ENCODE measurements around the gene LOXL4.

Gene LOXL4

GRCh38 chr10:98262571-98262970 lies 5.4 kb downstream of the LOXL4 start:
- DNase-seq = peak; percentile 63

- DNase-seq = no peak
These were observed 6.3 kb downstream of the LOXL4 start for GRCh38 chr10:98261436-98262277.

- DNase-seq = no peak
These were observed 7.2 kb downstream of the LOXL4 start for GRCh38 chr10:98260752-98261151.

- no peak for DNase-seq
These were observed 7.6 kb downstream of the LOXL4 start for GRCh38 chr10:98260350-98260749.

- peak; percentile 73 for DNase-seq
These were observed 8.2 kb downstream of the LOXL4 start for GRCh38 chr10:98259606-98260315.

GRCh38 chr10:98258683-98259454 lies 9.1 kb downstream of the LOXL4 start:
- DNase-seq = no peak

- DNase-seq = no peak
These were observed 10.0 kb downstream of the LOXL4 start for GRCh38 chr10:98257961-98258360.

- no peak for DNase-seq
These were observed 10.8 kb downstream of the LOXL4 start for GRCh38 chr10:98257198-98257597.

GRCh38 chr10:98256692-98257091 lies 11.3 kb downstream of the LOXL4 start:
- DNase-seq = no peak

- no peak for DNase-seq
These were observed 12.7 kb downstream of the LOXL4 start for GRCh38 chr10:98255146-98255877.

GRCh38 chr10:98254234-98254974 lies 13.6 kb downstream of the LOXL4 start:
- no peak for DNase-seq

- no peak for DNase-seq
These were observed 14.5 kb downstream of the LOXL4 start for GRCh38 chr10:98253499-98253898.

- no peak for DNase-seq
These were observed 15.5 kb downstream of the LOXL4 start for GRCh38 chr10:98252464-98252863.

GRCh38 chr10:98251399-98251798 lies 16.6 kb downstream of the LOXL4 start:
- DNase-seq = no peak

- DNase-seq = no peak
These were observed 18.9 kb downstream of the LOXL4 start for GRCh38 chr10:98249134-98249533.

GRCh38 chr10:98248018-98248417 lies 20.0 kb downstream of the LOXL4 start:
- no peak for DNase-seq

- DNase-seq = no peak
These were observed 20.8 kb downstream of the LOXL4 start for GRCh38 chr10:98246911-98247805.

- no peak for DNase-seq
These were observed 23.4 kb downstream of the LOXL4 start for GRCh38 chr10:98244586-98244985.

- no peak for DNase-seq
These were observed 23.9 kb downstream of the LOXL4 start for GRCh38 chr10:98244141-98244540.

GRCh38 chr10:98242823-98243222 lies 25.2 kb downstream of the LOXL4 start:
- DNase-seq = no peak

GRCh38 chr10:98240524-98240923 lies 27.5 kb downstream of the LOXL4 start:
- DNase-seq = no peak

Measured in suppressor macrophage treated with lipopolysaccharide for 4 hours (primary cell).